ENCODE measurements around the gene PLEKHO2. TPM values are rescaled to one million over a fixed set of nuclear protein-coding genes. Genes with fewer than 3 reads are reported as not detected.
A peak's percentile ranks its signal among the peaks of the same experiment; 100 is the strongest.

The PLEKHO2 gene
- total RNA-seq, 4 donors from 2014 or later = 5.6 to 18.3 (median 7.2) TPM

- Histone ChIP-seq H3K27me3 (no peaks in the 10 kb centered on the region), H3K36me3 (peaks cover 8 to 63% (median 32%) of the 10 kb centered on the region in 3 donors), H3K4me1 (peaks cover 42 to 100% (median 67%) of the 10 kb centered on the region in 3 donors), H3K27ac (peak overlapping the region; percentile 71 to 87 (median 82)), H3K4me3 (no peak overlapping the region), H3K9me3 (no peaks in the 10 kb centered on the region)
- no peak for DNase-seq
- WGBS, 2 donors = 41 to 61% methylated on average over 3 of the region's 4 CpGs
- TF ChIP-seq POLR2A (IDR thresholded peaks at IDR 0.05) (no peak), CTCF (IDR thresholded peaks at IDR 0.05) (no peak)
- intact Hi-C loops (cut with DNase I) = no loop called here
Observed at GRCh38 chr15:64857421-64857820, 15.7 kb downstream of the PLEKHO2 start.

- WGBS, 2 donors = 25 to 30% methylated on average over 4 of the region's 6 CpGs
- Histone ChIP-seq H3K9me3 (no peaks in the 10 kb centered on the region), H3K36me3 (peaks cover 8 to 67% (median 32%) of the 10 kb centered on the region in 3 donors), H3K4me3 (no peak overlapping the region), H3K27ac (peak overlapping the region; percentile 71 to 87 (median 82)), H3K4me1 (peaks cover 37 to 94% (median 63%) of the 10 kb centered on the region in 3 donors), H3K27me3 (no peaks in the 10 kb centered on the region)
- DNase-seq = no peak
- TF ChIP-seq CTCF (IDR thresholded peaks at IDR 0.05) (no peak), POLR2A (IDR thresholded peaks at IDR 0.05) (no peak)
- intact Hi-C loops (cut with DNase I) = no loop called here
Observed at GRCh38 chr15:64858021-64858575, 16.4 kb downstream of the PLEKHO2 start.

GRCh38 chr15:64859226-64859625, 17.5 kb downstream of the PLEKHO2 start:
- intact Hi-C loops (cut with DNase I) = no loop called here
- Histone ChIP-seq H3K4me1 (peaks cover 32 to 82% (median 53%) of the 10 kb centered on the region in 3 donors), H3K36me3 (peaks cover 8 to 70% (median 26%) of the 10 kb centered on the region in 3 donors), H3K9me3 (no peaks in the 10 kb centered on the region), H3K4me3 (no peak overlapping the region), H3K27me3 (no peaks in the 10 kb centered on the region), H3K27ac (peak overlapping the region in 3 of 4 donors; percentile 49 to 55 (median 54))
- TF ChIP-seq POLR2A (IDR thresholded peaks at IDR 0.05) = no peak
- no peak for TF ChIP-seq CTCF (IDR thresholded peaks at IDR 0.05)
- 57% methylated on average over 1 of the region's 2 CpGs; no CpG with 5 or more reads in 1 of the 2 donors for WGBS, 2 donors
- no peak for DNase-seq

- Histone ChIP-seq H3K27ac (peak overlapping the region in 2 of 4 donors; percentile 3 to 33), H3K4me1 (peaks cover 25 to 81% (median 44%) of the 10 kb centered on the region in 3 donors)
Observed at GRCh38 chr15:64861331-64861730, 19.6 kb downstream of the PLEKHO2 start.

More at GRCh38 chr15:64861331-64861730, 19.6 kb downstream of the PLEKHO2 start:
- Histone ChIP-seq H3K9me3 (no peaks in the 10 kb centered on the region), H3K4me3 (no peak overlapping the region), H3K27me3 (no peaks in the 10 kb centered on the region), H3K36me3 (peaks cover 12 to 74% (median 22%) of the 10 kb centered on the region in 3 donors)
- intact Hi-C loops (cut with DNase I) = no loop called here
- WGBS, 2 donors = 90 to 96% methylated on average over 2 to 9 of the region's 11 CpGs
- no peak for DNase-seq
- TF ChIP-seq CTCF (IDR thresholded peaks at IDR 0.05) (no peak), POLR2A (IDR thresholded peaks at IDR 0.05) (no peak)

All from esophagus squamous epithelium (tissue), 5 donors.